B cell (primary cell): ENCODE results near the gene VCL. TPM values are rescaled to one million over a fixed set of nuclear protein-coding genes. Genes with fewer than 3 reads are reported as not detected.

Experiments
- ATAC-seq: fragments of 200-7000 bp; cut with Tn5 transposase; one replicate; pipeline ENCODE4 v1.10.0; 2021; ENCODE audit warnings: low read depth, mild to moderate bottlenecking, moderate number of reproducible peaks, moderate library complexity
- CTCF ChIA-PET: fragments of 350-600 bp; sonication (Branson Sonifier 250); formaldehyde crosslinking; loops from one replicate; lab custom pipeline; 2021; ENCODE audit warnings: antibody characterized with exemption, inconsistent platforms; lab: Charles Lee
- POLR2A ChIA-PET: fragments of 350-600 bp; sonication (Branson Sonifier 250); formaldehyde crosslinking; loops from one replicate; lab custom pipeline; 2021; ENCODE audit warnings: antibody characterized with exemption; lab: Charles Lee
- DNase-seq: peaks from one replicate; pipeline ENCODE4 v3.0.0; 2013
- H2AFZ ChIP-seq: 2 replicates; pipeline ENCODE4 v1.6.1; 2012; ENCODE audit warnings: mild to moderate bottlenecking, low read depth, low read length; ENCODE audit not compliant: insufficient read depth, poor library complexity, severe bottlenecking
- H3K27ac ChIP-seq, 2 donors: 1 replicate in 1 of 2; 2 replicates in 1 of 2; pipeline ENCODE4 v1.5.1; 2012 to 2013; ENCODE audit warnings: low read length in 2 of 2, mild to moderate bottlenecking in 2 of 2, moderate library complexity in 1 of 2
- H3K27me3 ChIP-seq, 4 experiments: fragments of 200-600 bp in 1 of 4; sonication (generic) in 1 of 4; replicated peaks in 1 of 4; 1 replicate in 2 of 4; 2 replicates in 2 of 4; pipeline versions ENCODE4 v1.6.1 to v1.7.0; 2013 to 2016; ENCODE audit warnings: low read length in 3 of 4, mild to moderate bottlenecking in 2 of 4, mixed read lengths in 1 of 4, moderate library complexity in 1 of 4; ENCODE audit not compliant: insufficient read depth in 4 of 4, control insufficient read depth in 3 of 4; ENCODE audit errors: control extremely low read depth in 1 of 4
- H3K36me3 ChIP-seq, 2 experiments: replicated peaks in 1 of 2; 1 replicate in 1 of 2; 2 replicates in 1 of 2; pipeline versions ENCODE4 v1.6.1 to v1.7.1; 2013; ENCODE audit warnings: low read length in 1 of 2; ENCODE audit not compliant: insufficient read depth in 2 of 2, control insufficient read depth in 1 of 2; ENCODE audit errors: control extremely low read depth in 1 of 2, extremely low read depth in 1 of 2
- H3K4me1 ChIP-seq, 2 donors: fragments of 200-600 bp in 1 of 2; sonication (generic) in 1 of 2; 1 replicate in 1 of 2; 2 replicates in 1 of 2; pipeline versions ENCODE4 v1.5.1 to v1.6.1; 2013 to 2017; ENCODE audit warnings: low read length in 2 of 2; ENCODE audit not compliant: control insufficient read depth in 2 of 2, insufficient read depth in 2 of 2
- H3K4me2 ChIP-seq: replicated peaks from 2 replicates; pipeline ENCODE3; 2012; ENCODE audit warnings: mild to moderate bottlenecking, low read depth, low read length; ENCODE audit not compliant: poor library complexity, severe bottlenecking
- H3K4me3 ChIP-seq, 5 experiments: fragments of 200-600 bp in 1 of 5; sonication (generic) in 1 of 5; 1 replicate in 3 of 5; 2 replicates in 2 of 5; pipeline versions ENCODE4 v1.5.1 to v1.7.0; 2011 to 2016; ENCODE audit warnings: low read length in 4 of 5, mild to moderate bottlenecking in 4 of 5, low read depth in 2 of 5, control low read depth in 1 of 5, moderate library complexity in 1 of 5; ENCODE audit not compliant: insufficient read depth in 1 of 5; ENCODE audit errors: control extremely low read depth in 1 of 5, extremely low read depth in 1 of 5
- H3K79me2 ChIP-seq: fragments of 200-600 bp; sonication (generic); one replicate; pipeline ENCODE4 v1.6.0; 2016; ENCODE audit warnings: low read length; ENCODE audit not compliant: control insufficient read depth, insufficient read depth
- H3K9ac ChIP-seq: fragments of 200-600 bp; sonication (generic); 2 replicates; pipeline ENCODE4 v1.6.1; 2017; ENCODE audit warnings: mild to moderate bottlenecking, low read length, moderate library complexity
- H3K9me3 ChIP-seq, 3 donors: one replicate each; pipeline versions ENCODE4 v1.6.1 to v1.7.1; 2013; ENCODE audit warnings: low read length in 2 of 3; ENCODE audit not compliant: control insufficient read depth in 2 of 3, insufficient read depth in 1 of 3; ENCODE audit errors: control extremely low read depth in 1 of 3
- H4K20me1 ChIP-seq: 2 replicates; pipeline ENCODE4 v1.6.0; 2012; ENCODE audit warnings: mild to moderate bottlenecking, low read length; ENCODE audit not compliant: insufficient read depth, control insufficient read depth, poor library complexity, severe bottlenecking
- H3K27ac Mint-ChIP-seq: one replicate; pipeline ENCODE4 v1.8.0; 2021; ENCODE audit warnings: mixed read lengths
- H3K27me3 Mint-ChIP-seq: one replicate; pipeline ENCODE4 v1.8.0; 2021; ENCODE audit warnings: mixed read lengths
- H3K4me1 Mint-ChIP-seq: one replicate; pipeline ENCODE4 v1.8.0; 2021; ENCODE audit warnings: mixed read lengths
- H3K4me3 Mint-ChIP-seq: one replicate; pipeline ENCODE4 v1.8.0; 2021; ENCODE audit warnings: mixed read lengths
- H3K9me3 Mint-ChIP-seq: one replicate; pipeline ENCODE4 v1.8.0; 2022; ENCODE audit warnings: mixed read lengths; ENCODE audit not compliant: insufficient read depth
- EZH2 ChIP-seq: IDR thresholded peaks from 2 replicates; pipeline ENCODE4 v1.6.1; 2012; ENCODE audit warnings: borderline replicate concordance, low read depth, mild to moderate bottlenecking, moderate library complexity, low read length; ENCODE audit not compliant: insufficient read depth, poor library complexity, severe bottlenecking
- WGBS: methylation state at CpG from one replicate; pipeline ENCODE4 v1.1.5; 2013; ENCODE audit warnings: missing lambda C conversion rate; ENCODE audit not compliant: insufficient coverage; 5-methylcytosine and 5-hydroxymethylcytosine counted together
- intact Hi-C: fragments of 100-400 bp; cut with micrococcal nuclease; formaldehyde crosslinking; loops from one replicate; pipeline ENCODE4 v1.10.0; 2022
- polyA plus RNA-seq: library from polyadenylated mRNA; depleted of rRNA; stranded (reverse); fragments of >200 nt; gene quantifications from 2 replicates; pipeline ENCODE4 v1.2.3, GENCODE V29; 2012
- total RNA-seq, 2 donors: library from RNA; stranded (reverse); fragments of 120-200 nt in 1 of 2; gene quantifications; 1 replicate in 1 of 2; 2 replicates in 1 of 2; pipeline versions ENCODE4 v1.2.3 to v1.2.4, GENCODE V29; 2013 to 2022
- TF ChIP-seq, protein P1 (sequence below): fragments of 200-600 bp; IDR thresholded peaks from one replicate; pipeline ENCODE4 v1.8.0; 2022; ENCODE audit warnings: antibody characterized with exemption, mild to moderate bottlenecking

The VCL gene
- total and polyA plus RNA-seq, 2 donors (not counting 1 experiment from before 2014, with no cell fraction given): 13.1 to 29.8 TPM

DNA sequence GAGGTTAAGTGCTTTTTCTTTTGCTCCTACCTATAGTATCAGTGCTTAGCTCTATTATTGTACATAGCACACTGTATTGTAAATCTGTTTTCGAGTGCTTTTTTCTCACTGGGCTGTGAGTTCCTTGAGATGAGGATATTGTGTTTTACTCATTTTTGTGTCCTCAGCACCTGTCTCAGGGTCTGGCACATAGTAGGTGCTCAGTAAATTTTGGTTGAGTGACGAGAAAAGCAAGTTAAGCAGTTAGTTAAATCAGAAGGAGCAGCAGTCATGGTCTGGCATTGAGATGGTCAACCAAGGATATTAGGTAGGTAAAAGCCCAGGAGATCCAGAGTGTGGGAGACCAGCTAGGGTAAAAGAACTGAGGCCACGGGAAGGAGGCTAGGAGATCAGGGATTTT lies 101.5 kb downstream of the VCL start:
- peaks cover 11 to 13% of the 10 kb centered on the region in 2 donors for H3K4me1 ChIP-seq
- ChIA-PET POLR2A (no interaction called here), CTCF (interaction anchor here (0.6 to 1.4 kb wide), 5 partner anchors 135 to 220 kb away, joined by 3 to 7 read pairs (median 4); no protein-coding TSS in a partner anchor)
- Mint-ChIP-seq H3K9me3 (no peaks in the 10 kb centered on the region), H3K4me3 (no peak overlapping the region), H3K27me3 (no peaks in the 10 kb centered on the region), H3K27ac (no peak overlapping the region), H3K4me1 (peaks cover 21% of the 10 kb centered on the region)
- no peak overlapping the region for H3K4me2 ChIP-seq
- no peaks in the 10 kb centered on the region for H3K79me2 ChIP-seq
- WGBS: 95% methylated on average over 2 of the region's 3 CpGs
- H3K4me3 ChIP-seq: no peak overlapping the region
- H3K36me3 ChIP-seq: peaks cover 4 to 63% of the 10 kb centered on the region in 2 experiments
- no peak overlapping the region for H2AFZ ChIP-seq
- no peaks in the 10 kb centered on the region for H3K9me3 ChIP-seq
- H3K27ac ChIP-seq: no peak overlapping the region
- H4K20me1 ChIP-seq: no peaks in the 10 kb centered on the region
- TF ChIP-seq EZH2: no peak
- TF ChIP-seq, protein P1, sequence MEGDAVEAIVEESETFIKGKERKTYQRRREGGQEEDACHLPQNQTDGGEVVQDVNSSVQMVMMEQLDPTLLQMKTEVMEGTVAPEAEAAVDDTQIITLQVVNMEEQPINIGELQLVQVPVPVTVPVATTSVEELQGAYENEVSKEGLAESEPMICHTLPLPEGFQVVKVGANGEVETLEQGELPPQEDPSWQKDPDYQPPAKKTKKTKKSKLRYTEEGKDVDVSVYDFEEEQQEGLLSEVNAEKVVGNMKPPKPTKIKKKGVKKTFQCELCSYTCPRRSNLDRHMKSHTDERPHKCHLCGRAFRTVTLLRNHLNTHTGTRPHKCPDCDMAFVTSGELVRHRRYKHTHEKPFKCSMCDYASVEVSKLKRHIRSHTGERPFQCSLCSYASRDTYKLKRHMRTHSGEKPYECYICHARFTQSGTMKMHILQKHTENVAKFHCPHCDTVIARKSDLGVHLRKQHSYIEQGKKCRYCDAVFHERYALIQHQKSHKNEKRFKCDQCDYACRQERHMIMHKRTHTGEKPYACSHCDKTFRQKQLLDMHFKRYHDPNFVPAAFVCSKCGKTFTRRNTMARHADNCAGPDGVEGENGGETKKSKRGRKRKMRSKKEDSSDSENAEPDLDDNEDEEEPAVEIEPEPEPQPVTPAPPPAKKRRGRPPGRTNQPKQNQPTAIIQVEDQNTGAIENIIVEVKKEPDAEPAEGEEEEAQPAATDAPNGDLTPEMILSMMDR: no peak
- H3K27me3 ChIP-seq: no peaks in the 10 kb centered on the region
- DNase-seq (no peak), ATAC-seq (no peak)
- no peak overlapping the region for H3K9ac ChIP-seq
- intact Hi-C loops: no loop called here

DNA sequence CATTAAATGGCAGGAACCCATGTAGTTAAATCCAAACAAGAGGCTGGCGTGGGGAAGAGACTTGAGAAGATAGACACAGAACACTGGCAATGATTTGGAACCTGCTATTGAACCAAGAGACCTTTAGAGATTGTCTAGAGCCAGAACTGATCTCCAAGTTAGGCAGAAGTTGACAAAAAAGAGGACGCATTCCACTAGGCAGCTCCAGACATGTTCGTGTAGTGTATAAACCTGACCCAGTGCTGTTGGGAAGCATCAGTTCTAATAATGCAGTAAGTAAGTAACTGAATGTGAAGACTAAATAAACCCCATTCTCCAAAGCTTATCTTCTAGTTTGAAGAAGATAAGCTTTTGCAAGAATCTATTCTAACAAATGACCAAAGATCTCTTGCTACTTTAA lies 101.9 kb downstream of the VCL start:
- Histone ChIP-seq H3K79me2 (no peaks in the 10 kb centered on the region), H3K27ac (no peak overlapping the region), H3K9ac (no peak overlapping the region), H3K36me3 (peaks cover 3 to 67% of the 10 kb centered on the region in 2 experiments), H2AFZ (no peak overlapping the region), H3K4me1 (peaks cover 11 to 13% of the 10 kb centered on the region in 2 donors), H3K9me3 (no peaks in the 10 kb centered on the region), H3K4me3 (no peak overlapping the region), H4K20me1 (no peaks in the 10 kb centered on the region), H3K4me2 (no peak overlapping the region), H3K27me3 (no peaks in the 10 kb centered on the region)
- 100% methylated on average over 1 of the region's 3 CpGs for WGBS
- ATAC-seq (no peak), DNase-seq (no peak)
- Mint-ChIP-seq H3K4me1 (peaks cover 21% of the 10 kb centered on the region), H3K27me3 (no peaks in the 10 kb centered on the region), H3K9me3 (no peaks in the 10 kb centered on the region), H3K27ac (no peak overlapping the region), H3K4me3 (no peak overlapping the region)
- ChIA-PET CTCF (interaction anchor here (0.6 to 1.4 kb wide), 4 partner anchors 135 to 220 kb away, joined by 3 to 7 read pairs (median 4); no protein-coding TSS in a partner anchor), POLR2A (no interaction called here)
- intact Hi-C loops: no loop called here
- TF ChIP-seq EZH2: no peak
- TF ChIP-seq, protein P1: no peak
